GM12878 (cell line): Measurements from ENCODE around the gene LIMA1.

ENCODE experiments used
- MXI1 ChIP-seq: fragments of 150-350 bp; IDR thresholded peaks from 2 replicates; pipeline ENCODE4 v1.6.1; 2011; ENCODE audit warnings: low read depth, mild to moderate bottlenecking, inconsistent platforms, low read length, improper control_type of control experiment
- NR2C2 ChIP-seq: IDR thresholded peaks from 2 replicates; pipeline ENCODE4 v1.6.1; 2011; ENCODE audit warnings: borderline replicate concordance, low read depth; ENCODE audit not compliant: control insufficient read depth, insufficient read length
- TAF1 ChIP-seq: IDR thresholded peaks from 2 replicates; pipeline ENCODE4 v1.6.1; 2011; ENCODE audit warnings: mild to moderate bottlenecking, low read depth, low read length, borderline replicate concordance
- YY1 ChIP-seq: IDR thresholded peaks from 2 replicates; pipeline ENCODE4 v1.6.1; 2011; ENCODE audit warnings: low read depth, mild to moderate bottlenecking, low read length
- ZNF24 ChIP-seq: fragments of 450-650 bp; IDR thresholded peaks from 2 replicates; pipeline ENCODE4 v1.6.1; 2017; ENCODE audit warnings: antibody characterized with exemption, mild to moderate bottlenecking
- ZNF274 ChIP-seq: IDR thresholded peaks from one replicate; pipeline ENCODE4 v1.8.0; 2011; ENCODE audit not compliant: insufficient read length, insufficient read depth
- TF ChIP-seq, protein P1 (sequence below): IDR thresholded peaks from 2 replicates; pipeline ENCODE4 v1.6.1; 2012; ENCODE audit warnings: low read depth, low read length, improper control_type of control experiment

DNA sequence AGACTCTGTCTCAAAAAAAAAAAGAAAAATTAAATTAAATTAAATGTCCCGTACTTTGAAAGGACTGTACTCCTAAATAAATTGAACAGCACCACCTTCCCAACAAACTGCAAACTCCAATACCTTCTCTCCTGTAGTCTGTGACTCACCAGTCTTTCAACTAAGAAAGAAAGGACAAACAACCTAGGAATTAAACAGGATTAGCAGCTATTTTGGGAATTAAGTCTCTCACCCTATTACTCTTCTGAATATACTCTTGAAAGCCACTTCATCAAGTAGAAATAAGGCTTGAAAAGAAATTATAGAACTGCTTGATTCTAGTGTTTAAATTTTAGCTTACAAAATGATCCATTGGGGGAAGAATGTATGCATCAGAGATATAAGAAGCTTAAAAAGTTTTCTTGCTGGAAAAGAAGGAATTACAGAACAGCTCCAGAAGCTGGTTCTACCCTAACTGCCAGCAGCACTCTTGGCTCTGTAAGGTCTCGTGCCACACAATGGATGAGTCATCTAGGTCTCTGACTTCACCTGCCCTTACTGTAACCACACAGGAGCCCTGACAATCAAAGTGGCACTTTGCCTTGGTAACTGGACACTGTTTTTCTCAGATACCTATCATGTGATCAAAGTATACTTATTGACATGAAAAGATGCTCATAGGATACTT lies 59.2 kb downstream of the LIMA1 start:
- TF ChIP-seq TAF1 (no peak), NR2C2 (no peak), ZNF274 (no peak), YY1 (no peak), ZNF24 (no peak), MXI1 (no peak)
- TF ChIP-seq, protein P1, sequence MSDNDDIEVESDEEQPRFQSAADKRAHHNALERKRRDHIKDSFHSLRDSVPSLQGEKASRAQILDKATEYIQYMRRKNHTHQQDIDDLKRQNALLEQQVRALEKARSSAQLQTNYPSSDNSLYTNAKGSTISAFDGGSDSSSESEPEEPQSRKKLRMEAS: no peak
